GM19238 (cell line): ENCODE results near the gene CCDC171.

Source experiments
- DNase-seq: peaks from one replicate; pipeline ENCODE4 v3.0.0; 2011; ENCODE audit warnings: low spot score; ENCODE audit not compliant: insufficient read length

Gene CCDC171

DNA sequence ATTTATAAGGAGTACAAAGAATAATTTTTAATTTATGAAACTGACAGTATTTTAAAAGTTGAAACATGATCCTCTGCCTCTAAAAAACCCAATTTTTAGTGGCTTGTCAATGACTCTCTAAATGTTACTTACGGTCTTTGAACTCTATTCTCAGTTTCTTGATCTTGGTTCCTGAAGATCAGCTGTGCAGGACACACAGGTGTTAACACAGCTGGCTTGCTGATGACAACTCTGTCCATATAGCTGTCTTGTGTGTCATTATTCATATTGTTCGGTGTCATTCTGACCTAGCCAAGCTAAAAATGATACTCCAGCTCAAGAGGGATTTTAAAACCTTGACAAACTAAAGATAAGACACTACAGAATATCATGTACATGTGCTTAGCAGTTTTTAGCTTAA, 314.5 kb downstream of the CCDC171 start:
- DNase-seq, result no peak

DNA sequence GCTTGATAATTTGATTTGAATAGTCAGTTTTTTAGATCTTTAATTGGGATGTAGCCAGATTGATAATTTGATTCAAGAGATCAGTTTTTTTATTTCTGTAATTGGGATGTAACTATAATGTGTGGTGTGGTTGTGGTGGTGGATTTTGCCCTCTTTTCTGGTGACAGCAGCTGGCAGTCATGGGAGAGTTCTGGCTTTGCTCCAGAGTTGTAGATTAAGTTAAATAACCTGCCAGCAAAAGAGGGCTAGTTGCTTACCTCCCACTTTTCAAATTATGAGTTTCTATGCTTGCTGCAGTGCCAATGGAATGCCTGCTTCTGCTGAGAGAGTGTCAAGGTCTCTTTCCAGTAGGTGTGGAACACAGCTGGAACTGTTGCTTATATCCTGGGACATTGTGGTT, 315.1 kb downstream of the CCDC171 start:
- DNase-seq, result no peak

DNA sequence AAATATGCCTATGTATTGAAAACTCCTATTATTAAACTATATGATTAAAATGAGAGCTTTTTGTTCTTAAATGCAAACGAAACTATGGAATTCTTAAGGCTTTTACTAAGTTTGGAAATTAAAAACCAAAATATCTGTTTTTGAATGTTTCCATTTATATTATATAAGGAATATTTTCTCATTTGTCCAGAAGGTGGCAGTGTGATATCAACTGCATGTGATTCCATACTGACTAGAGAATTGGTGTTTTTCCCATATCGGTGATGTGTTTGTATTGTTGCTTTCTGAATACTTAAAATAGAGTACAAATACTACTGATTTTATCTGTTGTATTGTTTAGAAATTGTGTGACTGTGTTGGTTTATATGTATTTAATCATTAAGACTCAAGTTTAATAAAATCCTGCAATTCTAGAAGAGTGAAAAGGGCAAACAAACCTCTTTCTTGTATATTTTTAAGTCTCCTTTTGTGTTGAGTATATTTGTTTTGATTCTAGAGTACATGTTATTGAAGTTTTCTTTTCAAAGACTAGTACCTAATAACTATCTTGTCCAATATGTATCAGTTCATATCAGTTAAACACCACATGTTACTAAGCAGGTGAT, 320.8 kb downstream of the CCDC171 start:
- DNase-seq, result no peak

DNA sequence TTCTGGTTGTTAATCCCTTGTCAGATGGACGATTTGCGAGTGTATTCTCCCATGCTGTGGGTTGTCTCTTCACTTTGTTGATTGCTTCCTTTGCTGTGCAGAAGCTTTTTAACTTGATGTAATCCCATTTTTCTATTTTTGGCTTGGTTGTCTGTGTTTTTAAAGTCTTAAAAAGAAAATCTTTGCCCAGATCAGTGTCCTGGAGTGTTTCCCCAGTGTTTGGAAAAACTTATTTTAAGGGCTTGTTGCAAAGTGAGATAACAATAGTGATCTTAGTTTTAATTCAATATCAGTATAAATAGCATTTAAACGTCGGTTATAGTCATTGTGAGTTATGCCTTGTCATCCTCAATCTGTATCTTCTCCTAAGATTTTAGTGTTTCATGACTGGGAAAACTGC, 329.5 kb downstream of the CCDC171 start:
- no peak for DNase-seq

DNA sequence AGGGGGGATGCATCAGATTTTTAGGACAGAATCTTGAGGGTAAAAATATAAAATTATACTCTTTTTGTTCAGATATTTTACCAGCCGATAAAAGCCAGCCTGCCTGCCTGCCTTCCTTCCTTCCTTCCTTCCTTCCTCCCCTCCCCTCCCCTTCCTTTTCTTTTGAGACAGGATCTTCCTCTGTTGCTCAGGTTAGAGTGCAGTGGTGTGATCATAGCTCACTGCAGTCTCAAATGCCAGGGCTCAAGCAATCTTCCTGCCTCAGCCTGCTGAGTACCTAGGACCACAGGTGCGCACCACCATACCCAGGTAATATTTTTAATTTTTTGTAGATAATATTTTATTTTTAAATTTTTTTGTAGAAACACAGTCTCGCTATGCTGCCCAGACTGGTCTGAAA, 330.0 kb downstream of the CCDC171 start:
- DNase-seq, result no peak

- no peak for DNase-seq
Observed at GRCh38 chr9:15885464-15885863, 332.6 kb downstream of the CCDC171 start.

- no peak for DNase-seq
Observed at GRCh38 chr9:15889555-15889954, 336.7 kb downstream of the CCDC171 start.

DNA sequence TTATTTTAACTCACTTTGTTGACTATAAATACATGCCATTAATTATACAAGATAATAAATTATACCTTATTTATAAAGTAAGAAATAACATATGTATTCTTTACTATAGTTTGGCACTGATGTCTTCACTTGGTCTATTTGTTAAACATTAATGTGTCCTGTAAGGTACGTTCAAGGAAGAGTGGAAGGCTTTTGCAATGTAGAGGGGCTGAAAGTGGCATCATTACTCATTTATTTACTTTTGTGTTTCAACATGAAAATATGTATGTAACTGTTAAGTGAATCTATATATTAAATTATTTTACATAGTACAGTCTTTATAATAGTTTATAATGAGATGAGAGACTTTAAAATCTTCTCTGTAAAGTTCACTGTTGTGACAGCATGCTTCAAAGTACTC, 348.7 kb downstream of the CCDC171 start:
- no peak for DNase-seq

- no peak for DNase-seq
Observed at GRCh38 chr9:15909297-15909696, 356.5 kb downstream of the CCDC171 start.

- DNase-seq, result no peak
Observed at GRCh38 chr9:15915711-15916110, 362.9 kb downstream of the CCDC171 start.

GRCh38 chr9:15927161-15927560, 374.3 kb downstream of the CCDC171 start:
- no peak for DNase-seq

GRCh38 chr9:15935661-15936305, 382.9 kb downstream of the CCDC171 start:
- DNase-seq, result no peak

DNA sequence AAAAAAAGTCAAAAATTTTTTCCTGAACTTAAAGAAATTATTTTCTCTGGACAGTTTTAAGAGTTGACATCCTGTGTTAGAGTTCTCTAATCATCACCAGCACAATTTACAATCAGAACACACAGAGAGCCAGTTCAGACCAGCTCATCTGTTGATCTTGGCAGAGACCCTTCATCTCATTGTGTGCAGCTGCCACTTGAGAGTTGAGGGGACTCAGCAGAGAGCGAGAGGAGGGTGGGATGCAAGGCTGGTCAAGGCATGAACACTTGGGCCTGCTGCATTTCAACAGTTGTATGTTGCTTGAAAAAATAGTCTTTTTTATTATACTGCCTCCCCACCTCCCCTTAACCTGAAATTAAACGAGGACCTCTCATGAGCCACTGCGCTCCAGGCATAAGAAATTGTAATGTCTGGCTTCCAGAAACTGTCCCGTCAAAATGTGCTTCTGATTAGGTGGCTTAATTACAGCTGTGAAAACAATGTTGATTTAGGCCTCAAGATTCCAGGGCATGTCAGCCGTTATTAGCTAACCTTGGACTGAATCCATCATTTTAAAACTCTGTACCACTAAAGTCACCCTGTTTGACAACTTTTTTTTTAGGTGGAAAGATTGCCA, 383.6 kb downstream of the CCDC171 start:
- DNase-seq, result no peak

DNA sequence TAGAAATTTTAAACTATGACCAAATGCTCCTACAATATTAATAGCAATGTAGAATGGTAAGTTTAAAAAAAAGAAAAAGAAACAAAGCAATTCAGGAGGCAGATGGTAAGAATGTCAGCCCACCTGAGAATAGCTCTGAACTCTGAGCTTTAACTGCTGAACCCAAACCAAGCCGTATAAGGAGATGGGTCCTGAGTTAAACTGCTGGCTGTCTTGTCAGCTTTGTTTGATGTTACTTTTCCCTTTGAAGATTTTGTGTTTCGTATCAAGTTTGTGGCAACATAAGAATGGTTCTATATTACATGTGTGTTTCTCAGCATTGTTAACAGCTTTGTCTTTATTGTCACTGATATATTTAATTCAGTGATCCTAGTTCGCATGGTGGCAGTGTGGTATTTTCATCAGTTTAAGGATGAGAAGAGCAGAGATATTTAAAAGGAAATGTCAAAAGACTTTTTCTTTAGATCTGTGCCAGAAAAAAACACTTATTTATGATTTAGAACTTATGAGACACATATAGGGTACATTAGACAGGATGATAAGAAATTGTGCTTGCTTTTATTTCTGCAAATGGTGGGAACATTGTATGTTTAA, 390.1 kb downstream of the CCDC171 start:
- no peak for DNase-seq

DNA sequence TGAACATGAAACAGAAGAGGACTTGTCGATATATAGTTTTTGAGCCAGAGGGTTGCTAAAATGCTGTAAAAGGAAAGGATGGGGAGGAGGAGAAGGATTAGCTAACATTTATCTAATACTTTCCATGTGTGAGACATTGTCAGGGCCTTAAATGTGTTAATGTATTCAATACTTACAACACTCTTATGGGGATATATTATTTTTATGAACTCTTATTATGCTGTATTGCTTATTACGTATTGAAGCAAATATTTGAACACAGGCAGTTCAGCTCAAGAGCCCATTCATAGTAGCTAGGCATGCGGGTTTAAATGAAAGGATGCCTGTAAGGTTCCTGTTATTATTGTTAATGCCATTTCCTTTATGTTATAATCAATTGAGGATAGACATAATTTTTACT, 391.5 kb downstream of the CCDC171 start:
- no peak for DNase-seq

- DNase-seq, result no peak
Observed at GRCh38 chr9:15959663-15960062, 406.8 kb downstream of the CCDC171 start.

- no peak for DNase-seq
Observed at GRCh38 chr9:15961217-15961616, 408.4 kb downstream of the CCDC171 start.

DNA sequence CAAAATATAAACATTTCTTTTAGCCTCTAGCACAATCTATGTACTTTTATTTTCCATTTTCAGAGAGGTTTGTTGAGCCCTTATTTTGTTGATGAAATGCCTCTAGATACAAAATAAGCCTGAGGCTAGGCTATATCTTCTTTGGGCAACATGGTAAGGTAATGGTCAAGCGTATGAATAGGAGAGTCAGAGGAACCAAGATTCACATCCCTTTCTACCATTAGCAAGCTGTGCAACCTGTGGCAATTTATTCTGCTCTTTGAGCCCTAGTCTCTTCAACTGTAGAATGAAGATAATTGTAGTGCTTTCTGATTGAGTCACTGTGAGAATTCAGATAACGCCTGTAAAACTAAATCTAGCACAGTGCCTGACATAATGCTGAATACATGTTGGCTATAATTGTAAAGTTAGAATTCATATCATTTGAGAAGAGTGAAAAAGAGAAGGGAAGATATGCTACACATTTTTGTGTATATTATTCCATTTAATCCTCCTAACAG, 412.5 kb downstream of the CCDC171 start:
- DNase-seq, result no peak

DNA sequence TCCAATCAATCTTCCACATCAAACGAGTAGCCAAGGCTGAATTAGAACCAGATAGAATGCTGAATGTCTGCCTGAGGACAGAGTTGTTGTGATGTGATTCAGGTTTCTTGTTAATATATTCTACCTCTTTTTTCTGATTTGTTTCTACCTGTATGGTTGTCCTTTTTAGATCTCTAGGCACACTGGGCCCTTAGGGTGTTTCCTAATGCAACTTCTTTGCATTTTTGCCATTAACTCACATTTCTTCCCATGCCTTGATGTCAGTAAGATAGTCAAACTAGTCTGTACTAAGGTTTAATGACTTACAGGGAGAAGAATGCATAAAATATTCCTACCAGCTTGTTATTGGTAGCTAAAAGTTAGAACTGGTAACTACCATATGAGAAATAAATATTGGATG, 413.6 kb downstream of the CCDC171 start:
- DNase-seq, result no peak

- DNase-seq, result no peak
Observed at GRCh38 chr9:15967068-15967467, 414.2 kb downstream of the CCDC171 start.

- DNase-seq, result no peak
Observed at GRCh38 chr9:15972760-15973159, 419.9 kb downstream of the CCDC171 start.

GRCh38 chr9:15975101-15975778, 422.4 kb downstream of the CCDC171 start:
- DNase-seq, result no peak
